KMS-11 (cell line): ENCODE data around the gene CC2D1A.
"Not testable (repeated sequence)": the region's sequence is repeated elsewhere in the genome, so short reads cannot be mapped to it uniquely, and the experiment has no call there.

Source experiments
- H2AFZ ChIP-seq: fragments of 200-600 bp; sonication (generic); 2 replicates; pipeline ENCODE4 v1.6.1; 2016; ENCODE audit warnings: antibody characterized with exemption, mixed run types, low read depth
- H3K27ac ChIP-seq: fragments of 200-600 bp; sonication (generic); 2 replicates; pipeline ENCODE4 v1.6.1; 2016; ENCODE audit warnings: mild to moderate bottlenecking, mixed run types
- H3K27me3 ChIP-seq: fragments of 200-600 bp; sonication (generic); 2 replicates; pipeline ENCODE4 v1.6.1; 2017; ENCODE audit warnings: mild to moderate bottlenecking, low read depth, mixed run types, moderate library complexity; ENCODE audit not compliant: insufficient read depth
- H3K36me3 ChIP-seq: fragments of 200-600 bp; sonication (generic); 2 replicates; pipeline ENCODE4 v1.6.1; 2017; ENCODE audit warnings: mild to moderate bottlenecking, mixed run types; ENCODE audit not compliant: insufficient read depth
- H3K4me1 ChIP-seq: fragments of 200-600 bp; sonication (generic); 2 replicates; pipeline ENCODE4 v1.6.1; 2016; ENCODE audit warnings: mild to moderate bottlenecking, low read depth, mixed run types; ENCODE audit not compliant: poor library complexity, severe bottlenecking
- H3K4me2 ChIP-seq: fragments of 200-600 bp; sonication (generic); 2 replicates; pipeline ENCODE4 v1.7.0; 2016; ENCODE audit warnings: mild to moderate bottlenecking, mixed run types
- H3K4me3 ChIP-seq: fragments of 200-600 bp; sonication (generic); IDR thresholded peaks from 2 replicates; pipeline ENCODE4 v1.6.1; 2017; ENCODE audit warnings: low read depth, low read length, mixed read lengths; ENCODE audit not compliant: insufficient read depth
- H3K79me2 ChIP-seq: fragments of 200-600 bp; sonication (generic); 2 replicates; pipeline ENCODE4 v1.6.1; 2016; ENCODE audit warnings: low read depth, mixed run types; ENCODE audit not compliant: insufficient read depth
- H3K9ac ChIP-seq: fragments of 200-600 bp; sonication (generic); 2 replicates; pipeline ENCODE4 v1.6.1; 2016; ENCODE audit warnings: mild to moderate bottlenecking, mixed run types
- H4K20me1 ChIP-seq: fragments of 200-600 bp; sonication (generic); 2 replicates; pipeline ENCODE4 v1.6.1; 2016; ENCODE audit warnings: mild to moderate bottlenecking, mixed run types; ENCODE audit not compliant: insufficient read depth
- CTCF ChIP-seq: fragments of 200-600 bp; sonication (generic); conservative IDR thresholded peaks from 2 replicates; pipeline ENCODE4 v1.6.1; 2017; ENCODE audit warnings: low read depth, mild to moderate bottlenecking, antibody characterized with exemption, low read length, moderate library complexity, mixed read lengths

Gene CC2D1A

DNA sequence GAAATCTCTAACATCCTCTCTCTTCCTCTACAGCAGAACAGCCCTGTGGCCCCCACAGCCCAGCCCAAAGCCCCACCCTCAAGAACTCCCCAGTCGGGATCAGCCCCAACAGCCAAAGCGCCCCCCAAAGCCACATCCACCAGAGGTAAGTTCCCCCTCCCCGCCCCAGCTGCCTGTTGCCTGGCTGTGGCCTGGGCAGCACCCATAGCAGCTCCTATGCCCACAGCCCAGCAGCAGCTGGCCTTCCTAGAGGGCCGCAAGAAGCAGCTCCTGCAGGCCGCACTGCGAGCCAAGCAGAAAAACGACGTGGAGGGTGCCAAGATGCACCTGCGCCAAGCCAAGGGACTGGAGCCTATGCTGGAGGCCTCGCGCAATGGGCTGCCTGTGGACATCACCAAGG lies 14.5 kb downstream of the CC2D1A start:
- Histone ChIP-seq H3K9ac (no peak overlapping the region), H3K79me2 (no peaks in the 10 kb centered on the region), H3K27me3 (no peaks in the 10 kb centered on the region), H2AFZ (no peak overlapping the region), H3K4me1 (no peaks in the 10 kb centered on the region), H3K4me3 (no peak overlapping the region), H4K20me1 (no peaks in the 10 kb centered on the region), H3K36me3 (no peaks in the 10 kb centered on the region), H3K27ac (no peak overlapping the region), H3K4me2 (no peak overlapping the region)
- TF ChIP-seq CTCF = no peak

DNA sequence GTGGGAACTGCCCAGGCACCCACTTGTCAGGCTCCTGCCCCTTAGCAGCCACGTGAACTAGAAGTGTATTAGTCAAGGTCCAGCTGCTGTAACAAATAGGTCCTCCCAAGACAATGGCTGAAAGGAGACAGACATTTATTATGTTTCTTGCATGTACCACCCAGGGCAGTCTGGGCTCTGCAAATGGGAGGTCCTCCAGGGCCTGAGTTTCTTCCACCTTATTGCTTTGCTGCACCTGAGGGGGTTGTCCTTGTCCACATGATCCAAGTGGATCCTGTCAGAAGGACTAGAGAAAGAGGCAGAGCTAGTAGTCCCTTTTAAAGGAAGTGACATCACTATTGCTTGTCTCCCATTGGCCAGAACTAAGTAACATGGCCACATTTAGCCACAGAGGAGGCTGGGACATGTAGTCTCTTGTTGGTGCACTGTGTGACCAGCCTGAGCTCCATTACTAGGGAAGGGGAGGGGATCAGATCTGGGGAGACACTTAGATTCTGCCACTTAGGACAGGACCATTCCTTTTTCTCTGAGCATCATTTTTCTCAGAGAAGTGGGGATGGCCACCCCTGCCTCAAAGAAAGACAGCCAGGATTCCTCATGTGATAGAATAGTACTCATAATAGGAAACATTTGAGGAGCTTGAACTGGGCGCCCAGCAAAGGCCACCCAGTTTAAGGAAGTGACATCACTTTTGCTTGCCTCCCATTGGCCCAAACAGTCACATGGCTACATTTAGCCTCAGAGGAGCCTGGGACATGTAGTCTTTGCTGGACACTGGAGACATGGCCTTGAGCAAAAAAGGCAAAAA lies 15.1 kb downstream of the CC2D1A start:
- no peaks in the 10 kb centered on the region for H3K36me3 ChIP-seq
- no peaks in the 10 kb centered on the region for H3K27me3 ChIP-seq
- no peaks in the 10 kb centered on the region for H4K20me1 ChIP-seq
- no peak overlapping the region for H3K4me3 ChIP-seq
- H2AFZ ChIP-seq = no peak overlapping the region
- no peaks in the 10 kb centered on the region for H3K79me2 ChIP-seq
- no peak overlapping the region for H3K27ac ChIP-seq
- no peak for TF ChIP-seq CTCF
- no peaks in the 10 kb centered on the region for H3K4me1 ChIP-seq
- H3K4me2 ChIP-seq = no peak overlapping the region
- no peak overlapping the region for H3K9ac ChIP-seq

GRCh38 chr19:13922118-13922517 lies 16.1 kb downstream of the CC2D1A start:
- H3K9ac ChIP-seq, H3K79me2 ChIP-seq, H4K20me1 ChIP-seq, H3K27me3 ChIP-seq, H3K4me3 ChIP-seq, H3K36me3 ChIP-seq, H2AFZ ChIP-seq, H3K27ac ChIP-seq, H3K4me2 ChIP-seq, H3K4me1 ChIP-seq: not testable (repeated sequence)

DNA sequence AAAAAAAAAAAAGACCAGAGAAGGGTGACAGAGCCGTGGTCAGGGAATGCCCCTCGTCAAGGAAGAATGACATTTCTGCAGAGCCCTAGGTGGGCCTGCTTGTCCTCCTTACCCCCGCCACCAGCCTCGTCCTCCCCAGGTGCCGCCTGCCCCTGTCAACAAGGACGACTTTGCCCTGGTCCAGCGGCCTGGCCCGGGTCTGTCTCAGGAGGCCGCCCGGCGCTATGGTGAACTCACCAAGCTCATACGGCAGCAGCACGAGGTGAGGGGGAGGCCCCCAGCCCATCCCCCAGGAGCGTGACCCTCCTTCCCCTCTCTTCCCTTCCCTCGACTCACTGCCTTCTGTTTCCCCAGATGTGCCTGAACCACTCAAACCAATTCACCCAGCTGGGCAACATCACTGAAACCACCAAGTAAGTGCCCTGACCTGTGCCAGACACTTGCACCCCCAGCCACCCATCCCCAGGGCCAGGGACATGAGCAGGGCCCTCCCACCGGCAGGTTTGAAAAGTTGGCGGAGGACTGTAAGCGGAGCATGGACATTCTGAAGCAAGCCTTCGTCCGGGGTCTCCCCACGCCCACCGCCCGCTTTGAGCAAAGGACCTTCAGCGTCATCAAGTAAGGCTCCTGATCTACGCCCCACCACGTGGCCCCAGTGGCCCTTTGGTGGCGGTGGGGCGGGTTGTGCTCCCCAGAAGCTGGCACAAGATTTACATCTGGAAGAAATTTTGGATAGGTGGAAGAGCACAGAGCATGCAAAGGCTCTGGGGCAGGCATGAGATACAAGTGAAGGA lies 17.4 kb downstream of the CC2D1A start:
- Histone ChIP-seq H3K79me2 (no peaks in the 10 kb centered on the region), H3K4me2 (no peak overlapping the region), H3K36me3 (no peaks in the 10 kb centered on the region), H3K27me3 (no peaks in the 10 kb centered on the region), H2AFZ (no peak overlapping the region), H3K4me1 (no peaks in the 10 kb centered on the region), H3K9ac (no peak overlapping the region), H3K4me3 (no peak overlapping the region), H4K20me1 (no peaks in the 10 kb centered on the region), H3K27ac (no peak overlapping the region)
- no peak for TF ChIP-seq CTCF

DNA sequence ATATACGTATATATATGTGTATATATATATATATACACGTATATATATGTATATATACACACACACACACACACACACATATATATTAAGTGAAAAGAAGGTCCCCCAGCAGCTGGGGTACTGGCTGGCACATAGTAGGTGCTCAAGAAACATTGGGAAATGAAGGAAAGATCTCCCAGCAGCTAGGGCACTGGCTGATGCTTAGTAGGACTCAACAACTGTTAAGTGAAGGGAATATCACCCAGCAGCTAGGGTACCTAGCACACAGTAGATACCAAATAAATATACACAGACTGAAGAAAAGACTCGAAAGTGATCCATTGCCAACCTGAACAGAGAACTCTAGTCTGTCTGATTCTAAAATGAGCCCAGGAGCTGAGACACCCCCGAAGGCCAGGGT lies 20.0 kb downstream of the CC2D1A start:
- TF ChIP-seq CTCF = no peak
- H3K27me3 ChIP-seq = no peaks in the 10 kb centered on the region
- H3K79me2 ChIP-seq = no peaks in the 10 kb centered on the region
- no peak overlapping the region for H3K9ac ChIP-seq
- no peak overlapping the region for H3K4me2 ChIP-seq
- no peaks in the 10 kb centered on the region for H4K20me1 ChIP-seq
- H3K36me3 ChIP-seq = no peaks in the 10 kb centered on the region
- H3K27ac ChIP-seq = no peak overlapping the region
- H3K4me1 ChIP-seq = no peaks in the 10 kb centered on the region
- H3K4me3 ChIP-seq = no peak overlapping the region
- no peak overlapping the region for H2AFZ ChIP-seq
